ENCODE data around the gene GSTM3.

Gene GSTM3

DNA sequence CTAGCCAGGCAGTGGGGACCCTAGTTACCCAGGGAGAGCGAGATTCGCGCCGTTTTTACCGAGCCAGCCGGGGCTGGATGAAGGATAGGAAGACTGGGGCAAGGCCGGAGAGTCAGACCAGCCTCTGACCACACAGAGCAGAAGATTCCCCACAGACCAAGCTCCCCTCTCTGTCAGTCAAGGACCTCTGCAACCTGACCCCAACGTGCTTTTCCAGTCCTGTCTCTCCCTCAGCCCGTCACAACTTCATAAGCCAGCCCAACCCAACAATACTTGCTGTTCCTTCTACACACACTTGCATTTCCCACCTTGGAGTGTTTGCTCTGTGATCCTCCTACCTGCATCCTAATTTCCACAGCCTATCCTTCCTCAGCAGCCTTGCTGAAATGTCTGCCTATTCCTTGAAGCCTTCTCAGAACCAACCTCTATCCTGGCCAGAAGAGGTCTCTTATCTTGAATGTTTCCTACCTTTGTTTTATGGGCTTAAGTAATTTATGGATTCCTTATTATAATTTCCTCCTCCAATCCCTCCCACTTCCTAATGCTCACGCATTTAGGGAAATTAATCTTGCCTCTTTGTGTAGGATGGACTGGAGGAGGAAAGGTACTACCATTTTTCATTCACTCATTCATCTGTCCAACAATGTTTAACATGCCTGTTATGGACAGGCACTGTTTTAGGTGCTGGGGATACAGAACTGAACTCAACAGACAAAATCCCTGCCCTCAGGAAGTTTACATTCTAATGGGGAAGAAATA, at the start of gene GSTM3:
GSTM3 (minus strand) TSS at position 424 of the 759 bp plus-strand sequence. CDS start 751 bp downstream, outside the sequence.
- FAIRE-seq: no peak

DNA sequence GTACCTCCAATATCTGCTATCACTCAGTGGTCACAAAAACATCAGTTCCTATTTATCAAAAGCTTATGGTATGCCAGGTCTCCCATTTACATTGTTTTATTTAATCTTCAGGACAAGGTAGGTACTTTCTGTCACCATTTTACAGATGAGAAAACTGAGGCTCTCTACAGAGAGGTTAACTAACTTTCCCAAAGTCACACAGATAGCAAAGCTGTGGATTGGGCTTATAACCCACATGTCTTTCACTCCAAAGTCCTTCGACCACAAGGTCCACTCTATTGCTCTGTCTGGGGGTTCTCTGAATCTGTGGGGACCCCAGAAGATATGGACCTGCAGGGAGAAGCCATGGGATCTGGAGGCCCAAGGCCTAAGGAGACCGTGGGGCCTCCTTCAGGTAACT, 49.5 kb upstream of the GSTM3 start:
- FAIRE-seq: no peak

DNA sequence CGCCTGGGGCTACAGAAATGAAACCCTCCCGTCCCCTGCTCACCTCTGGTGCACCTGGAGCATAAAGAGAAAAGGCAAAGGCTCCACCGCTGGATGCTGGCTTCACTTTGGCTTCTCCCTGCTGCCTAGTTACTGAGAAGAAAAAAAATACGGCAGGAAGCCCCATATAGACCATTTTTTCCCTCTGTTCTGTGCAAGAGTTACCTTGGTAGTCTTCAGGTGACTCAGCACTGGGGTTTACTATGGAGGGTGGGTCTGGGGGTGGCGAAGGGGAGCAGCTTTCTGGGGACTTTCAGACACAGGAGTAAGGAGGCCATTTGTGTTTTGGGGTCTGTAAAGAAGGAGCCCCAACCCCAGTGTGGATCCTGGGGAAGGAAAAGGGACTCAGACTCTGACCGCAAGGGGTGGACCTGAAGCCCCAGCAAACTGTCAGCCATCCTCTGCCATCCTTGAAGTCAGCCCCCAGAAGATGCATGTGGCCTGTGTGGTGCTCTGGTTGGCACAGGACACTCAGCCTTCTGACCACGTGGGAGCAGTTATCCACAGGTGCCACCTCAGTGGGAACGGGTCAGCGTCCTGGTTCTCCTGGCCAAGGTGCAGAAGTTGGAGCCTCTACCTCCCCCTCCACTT, 48.8 kb upstream of the GSTM3 start:
- no peak for FAIRE-seq

DNA sequence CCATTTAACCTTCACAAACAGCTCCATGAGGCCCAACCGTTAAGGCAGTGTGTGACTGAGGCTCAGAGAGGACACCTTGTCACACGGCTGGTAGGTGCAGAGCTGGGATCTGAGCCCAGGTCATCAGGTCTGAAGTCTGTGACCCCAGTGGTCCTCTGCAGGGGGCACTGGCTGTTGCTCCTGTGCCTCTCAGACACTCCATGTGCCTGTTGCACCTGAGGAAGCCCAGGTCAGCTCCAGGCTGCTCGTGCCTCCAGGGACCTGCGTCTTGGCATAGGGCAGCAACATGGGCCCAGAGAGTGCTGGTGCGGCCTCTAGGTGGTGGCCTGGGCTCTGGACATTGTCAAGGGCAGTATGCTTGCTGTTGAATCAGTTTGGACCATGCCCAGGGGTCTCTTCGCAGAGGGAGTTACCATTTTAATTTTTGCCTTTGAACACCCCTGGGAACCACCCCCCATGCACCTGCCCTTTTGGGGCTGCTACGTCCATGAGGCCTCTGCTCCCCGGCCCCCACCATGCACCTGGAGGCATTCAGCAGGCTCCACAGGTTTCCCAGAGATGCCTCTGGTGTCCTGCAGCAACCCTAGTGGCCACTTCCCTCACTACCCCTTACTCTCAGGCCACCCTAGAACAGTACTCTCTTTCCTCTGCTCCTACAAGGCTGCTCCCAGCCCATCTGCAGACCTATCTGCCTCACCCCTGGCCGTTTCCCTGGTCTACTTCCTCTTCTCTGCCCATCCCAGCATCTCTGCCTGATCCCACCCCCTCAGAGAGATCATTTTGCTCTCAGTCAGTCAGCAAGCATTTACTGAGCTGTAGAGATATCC, 48.1 kb upstream of the GSTM3 start:
- FAIRE-seq: no peak

DNA sequence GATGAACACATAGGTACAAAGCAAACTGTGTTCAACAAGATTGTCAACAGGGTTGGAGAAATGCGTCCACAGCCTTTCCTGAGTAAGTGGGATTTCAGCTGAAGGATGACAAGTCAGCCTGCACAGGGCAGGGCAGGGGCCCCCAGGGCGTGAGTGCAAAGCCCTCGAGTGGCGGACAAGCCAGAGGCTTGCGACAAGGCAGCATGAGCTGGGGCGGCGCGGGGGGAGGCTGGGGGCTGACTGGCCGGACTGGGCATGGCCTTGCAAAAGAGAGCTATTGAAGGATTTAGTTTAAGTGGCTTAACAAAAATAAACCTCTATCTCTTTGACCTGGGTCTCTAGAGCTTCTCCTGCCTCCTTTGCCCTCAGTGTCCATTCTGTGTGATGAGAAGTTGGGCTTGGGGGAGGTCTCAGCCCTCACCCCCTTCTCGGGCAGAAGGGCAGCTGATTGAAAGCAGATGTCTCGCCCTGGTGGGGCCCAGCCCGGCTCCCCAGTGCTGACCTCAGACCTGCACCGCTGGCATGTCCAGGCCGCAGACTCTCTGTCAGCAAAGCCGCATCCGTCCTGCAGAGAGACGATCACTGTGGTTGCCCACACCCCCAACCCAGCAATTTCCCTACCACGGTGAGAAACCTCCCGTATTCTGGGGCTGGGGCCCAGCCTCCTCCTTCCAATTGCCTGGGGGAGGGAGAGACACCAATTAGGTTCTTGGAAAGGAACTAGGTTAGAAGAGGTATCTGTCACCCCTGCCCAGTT, 47.2 kb upstream of the GSTM3 start:
- FAIRE-seq: no peak

DNA sequence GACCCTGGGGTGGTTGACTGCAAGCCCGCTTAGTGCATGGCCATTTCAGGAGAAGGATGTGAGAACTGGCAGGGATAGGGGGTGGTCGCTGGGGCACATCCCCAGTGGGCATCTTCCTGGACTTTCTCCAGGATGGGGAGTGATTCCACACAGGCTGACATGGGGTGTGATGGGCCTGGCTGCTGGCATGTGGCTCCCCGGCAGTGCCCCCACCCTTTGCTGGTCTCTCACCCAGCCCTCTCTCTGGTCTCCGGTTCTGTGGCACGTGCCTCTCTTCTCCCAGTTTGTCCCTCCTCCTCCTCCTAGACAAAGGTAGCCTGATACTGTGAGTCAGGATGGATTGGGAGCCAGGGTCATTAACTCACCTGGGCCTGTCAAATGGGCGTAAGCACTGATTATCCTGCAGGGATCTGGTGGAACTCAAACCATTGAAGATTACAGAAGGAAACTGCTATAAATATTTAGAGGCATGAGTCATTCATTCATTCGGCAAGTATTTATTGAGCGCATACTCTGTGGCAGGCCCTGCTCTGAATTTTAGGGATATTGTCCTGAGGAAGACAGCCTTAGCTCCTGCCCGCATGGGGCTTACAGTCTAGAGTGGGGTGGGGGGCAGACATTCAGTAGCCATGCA, 46.5 kb upstream of the GSTM3 start:
- FAIRE-seq: no peak

DNA sequence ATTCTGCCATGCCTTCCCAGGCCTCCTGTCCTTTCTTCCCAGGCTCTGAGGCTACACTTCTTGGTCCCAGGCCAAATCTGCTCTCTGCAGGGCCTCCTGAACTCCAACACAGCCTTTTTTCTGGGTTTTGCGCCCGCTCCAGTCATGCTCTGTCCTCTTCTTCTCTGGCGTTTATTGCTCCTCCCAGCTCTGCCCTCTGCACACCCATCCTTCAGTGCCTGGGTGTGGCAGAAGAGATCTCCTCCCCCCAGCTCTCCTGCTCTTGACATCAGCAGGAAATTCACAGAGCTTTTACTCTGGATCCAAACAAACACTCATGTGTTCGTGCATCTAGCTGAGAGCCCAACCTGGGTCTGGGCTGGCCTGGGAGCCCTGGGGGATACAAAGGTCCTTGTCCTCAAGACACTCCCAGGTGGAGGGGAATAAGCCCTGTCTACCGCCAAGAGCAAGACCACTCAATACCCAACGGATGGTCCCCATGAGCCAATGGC, 45.7 kb upstream of the GSTM3 start:
- no peak for FAIRE-seq

DNA sequence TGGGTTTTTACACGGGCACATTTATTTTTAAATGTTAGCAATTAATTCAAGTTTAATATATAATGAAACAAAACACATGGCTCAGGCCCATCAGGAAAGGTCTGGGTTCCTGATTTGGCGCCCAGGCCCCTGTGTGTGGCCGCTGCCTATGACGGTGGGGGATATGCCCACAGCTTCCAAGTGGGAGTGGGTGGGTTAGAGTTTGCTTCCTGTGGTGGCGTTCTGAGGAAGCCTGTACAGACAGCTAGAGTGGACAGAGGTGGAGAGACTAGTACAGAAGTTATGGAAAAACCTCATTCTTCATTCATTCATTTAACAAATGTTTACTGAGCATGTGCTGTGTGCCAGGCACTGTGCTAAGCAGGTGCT, 45.3 kb upstream of the GSTM3 start:
- no peak for FAIRE-seq

DNA sequence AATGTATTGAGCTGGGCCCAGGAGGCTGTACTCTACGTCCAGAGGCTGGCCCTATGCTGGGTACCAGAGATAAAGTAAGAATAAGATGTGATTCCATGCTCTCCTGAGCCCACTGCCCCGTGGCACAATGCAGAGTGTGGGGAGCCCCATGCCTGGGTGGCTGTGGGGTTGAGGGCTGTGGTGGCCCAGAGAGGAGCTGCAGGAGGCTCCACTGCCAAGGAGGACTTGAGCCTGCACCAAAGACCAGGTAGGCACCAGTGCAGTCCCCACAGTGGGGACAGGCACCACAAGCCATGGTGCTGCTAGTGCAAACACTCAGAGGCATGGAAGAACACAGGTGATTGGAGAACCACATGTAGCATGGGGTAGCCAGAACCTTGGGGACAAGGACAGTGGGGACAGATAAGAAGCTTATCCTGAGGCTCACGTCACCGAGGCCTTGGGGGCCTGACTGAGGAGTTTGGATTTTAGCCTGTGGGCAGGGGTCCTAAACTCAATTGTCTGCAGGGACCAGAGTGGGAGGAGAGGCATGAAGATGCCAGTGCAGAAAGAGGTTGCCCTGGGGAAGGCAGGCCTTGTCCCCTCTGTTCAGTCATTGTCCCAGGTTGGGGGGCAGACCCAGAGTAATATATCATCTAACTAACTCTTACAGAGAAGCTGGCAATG, 44.7 kb upstream of the GSTM3 start:
- no peak for FAIRE-seq

DNA sequence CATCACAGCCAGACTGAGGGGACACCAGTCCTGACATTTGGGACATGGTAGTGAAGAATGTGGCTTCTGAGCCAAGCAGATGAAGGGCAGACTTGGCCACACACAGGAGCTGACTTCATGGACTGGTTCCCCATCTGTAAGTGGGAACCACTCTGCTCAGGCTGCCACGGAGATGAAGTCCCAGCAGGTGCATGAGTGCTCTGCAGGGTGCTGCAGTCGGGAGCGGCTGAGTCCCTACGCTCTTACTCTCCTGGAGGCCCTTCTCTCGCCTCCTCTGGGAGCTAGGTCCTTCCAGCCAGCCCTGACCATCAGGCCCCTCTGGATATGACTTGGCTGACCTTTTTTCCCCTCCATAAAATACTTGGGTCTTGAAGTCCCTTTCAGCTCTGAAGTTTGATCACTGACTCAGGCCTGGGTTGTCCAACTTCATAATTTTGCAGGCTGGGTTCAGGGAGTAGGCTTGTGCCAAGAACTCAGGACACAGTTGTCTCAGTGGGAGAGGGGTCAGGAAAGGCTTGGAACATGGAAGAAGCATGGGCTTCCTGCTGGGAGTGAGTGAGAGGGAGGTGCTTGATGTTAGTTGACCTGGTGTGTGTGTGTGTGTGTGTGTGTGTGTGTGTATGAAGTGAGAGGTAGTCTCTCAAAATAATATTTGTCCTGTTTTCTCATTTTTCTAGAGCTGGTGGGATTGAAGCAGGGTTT, 43.9 kb upstream of the GSTM3 start:
- no peak for FAIRE-seq

DNA sequence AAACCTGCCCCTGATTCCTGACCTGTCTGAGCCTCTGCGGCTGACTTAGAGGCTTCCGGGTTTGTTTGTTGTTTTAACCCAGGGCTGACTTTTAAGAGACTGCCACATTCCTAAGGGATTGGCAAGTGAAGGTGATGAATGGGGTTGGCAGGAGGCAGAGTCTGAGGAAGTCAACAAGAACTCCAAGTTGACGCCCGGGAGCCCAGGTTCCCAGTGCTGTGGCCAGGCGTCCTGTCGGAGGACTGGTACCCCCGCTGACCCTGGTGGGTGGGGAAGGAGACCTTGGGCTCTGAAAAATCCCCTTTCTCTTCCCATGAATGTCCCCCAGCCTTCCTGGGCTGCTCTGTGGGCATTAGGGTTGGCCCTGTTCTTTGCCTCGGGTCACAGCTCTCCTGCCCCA, 42.6 kb upstream of the GSTM3 start:
- no peak for FAIRE-seq

DNA sequence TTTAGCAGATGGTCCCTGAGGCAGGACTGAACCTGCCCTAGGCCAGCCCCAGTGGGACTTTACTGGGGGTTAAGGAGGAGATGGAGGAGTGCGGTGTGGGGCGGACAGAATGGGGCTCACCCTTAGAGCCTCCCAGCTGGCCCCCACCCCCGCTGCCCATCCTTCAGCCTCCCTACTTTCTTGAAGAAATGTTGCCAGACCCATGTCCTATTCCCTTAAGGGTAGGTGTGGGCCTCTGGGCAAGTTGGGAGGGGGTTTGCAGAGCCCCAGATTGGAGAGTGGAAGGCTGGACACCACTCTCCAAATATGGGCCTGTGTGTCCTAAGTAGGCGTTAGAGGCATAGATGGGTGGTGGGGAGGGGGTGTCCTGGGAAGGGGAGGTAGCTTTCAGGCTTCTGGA, 42.1 kb upstream of the GSTM3 start:
- no peak for FAIRE-seq

DNA sequence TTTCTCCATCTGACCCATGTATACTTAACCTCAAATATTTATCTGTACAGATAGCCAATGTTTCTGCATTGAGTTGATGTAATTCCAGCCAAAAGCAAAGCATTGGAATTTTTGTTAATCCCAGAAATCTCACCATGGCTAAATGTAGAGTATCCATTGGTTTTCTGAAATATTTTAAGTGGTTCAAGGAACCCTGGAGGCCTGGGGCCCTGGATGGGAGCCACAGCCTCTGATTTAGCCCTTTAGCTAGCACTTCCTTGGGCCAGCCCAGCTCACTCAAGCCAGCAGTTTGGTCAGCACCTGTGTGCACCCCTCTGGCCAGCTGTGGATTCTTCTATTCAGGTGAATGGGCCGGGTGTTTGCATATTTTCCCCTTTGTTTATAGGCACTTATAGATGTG, 41.7 kb upstream of the GSTM3 start:
- FAIRE-seq: no peak

DNA sequence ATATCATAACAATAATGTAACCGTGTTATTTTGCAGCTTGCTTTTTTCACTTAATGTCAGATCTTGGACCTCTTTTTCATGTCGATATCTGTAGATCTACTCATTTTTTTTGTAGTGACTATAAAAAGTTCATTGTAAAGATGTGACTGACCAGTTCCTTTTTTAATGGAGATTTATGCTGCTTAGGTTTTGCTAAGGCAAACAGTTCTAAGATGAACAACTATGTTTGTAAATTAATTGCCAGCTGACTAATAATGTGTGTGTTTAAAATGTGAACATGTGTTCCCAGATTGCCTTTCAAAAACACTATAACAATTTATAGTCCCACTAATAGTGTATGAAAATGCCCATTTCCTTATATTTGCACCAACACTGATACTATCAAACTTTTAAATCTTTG, 41.0 kb upstream of the GSTM3 start:
- FAIRE-seq: peak; percentile 83

DNA sequence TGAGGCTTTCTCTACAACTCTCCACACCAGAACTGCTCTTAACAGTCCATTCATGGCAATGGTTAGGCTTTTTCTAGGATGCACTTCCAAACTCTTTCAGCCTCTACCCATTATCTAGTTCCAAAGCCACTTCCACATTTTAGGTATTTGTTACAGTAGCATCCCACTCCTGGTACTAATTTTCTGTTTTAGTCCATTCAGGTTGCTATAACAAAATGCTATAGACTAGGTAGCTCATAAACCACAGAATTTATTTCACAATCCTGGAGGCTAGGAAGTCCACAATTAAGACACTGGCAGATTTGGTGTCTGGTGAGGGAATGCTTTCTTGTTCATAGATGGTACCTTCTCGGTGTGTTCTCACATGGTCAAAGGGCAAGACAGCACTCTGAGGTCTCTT, 40.1 kb upstream of the GSTM3 start:
- no peak for FAIRE-seq

DNA sequence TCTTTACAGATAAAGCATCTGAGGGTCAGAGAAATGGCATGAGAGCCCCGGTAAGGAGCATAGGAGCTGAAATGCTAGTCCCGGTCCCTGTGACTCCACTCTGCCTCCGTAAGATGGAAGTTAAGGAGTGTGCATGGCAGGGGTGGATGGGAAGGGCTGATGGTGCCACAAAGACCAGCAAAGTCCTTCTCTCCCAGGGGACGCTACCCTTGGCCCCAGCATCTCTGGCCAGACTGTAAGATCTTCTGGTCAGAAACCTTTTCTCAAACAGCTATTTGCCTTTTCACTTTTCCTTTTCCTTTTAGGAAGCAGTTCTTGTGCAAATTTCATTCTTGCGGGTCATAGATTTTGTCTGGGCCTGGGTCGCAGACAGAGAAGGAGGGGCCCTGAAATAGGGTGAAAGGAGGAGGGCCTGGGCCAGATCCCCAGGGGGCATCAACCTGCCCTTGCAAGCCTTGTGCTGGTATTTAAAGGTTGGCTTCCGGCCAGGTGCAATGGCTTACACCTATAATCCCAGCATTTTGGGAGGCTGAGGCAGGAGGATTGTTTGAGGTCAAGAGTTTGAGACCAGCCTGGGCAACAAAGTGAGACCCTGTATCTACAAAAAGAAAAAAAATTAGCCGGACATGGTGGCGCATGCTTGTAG, 37.3 kb upstream of the GSTM3 start:
- no peak for FAIRE-seq

DNA sequence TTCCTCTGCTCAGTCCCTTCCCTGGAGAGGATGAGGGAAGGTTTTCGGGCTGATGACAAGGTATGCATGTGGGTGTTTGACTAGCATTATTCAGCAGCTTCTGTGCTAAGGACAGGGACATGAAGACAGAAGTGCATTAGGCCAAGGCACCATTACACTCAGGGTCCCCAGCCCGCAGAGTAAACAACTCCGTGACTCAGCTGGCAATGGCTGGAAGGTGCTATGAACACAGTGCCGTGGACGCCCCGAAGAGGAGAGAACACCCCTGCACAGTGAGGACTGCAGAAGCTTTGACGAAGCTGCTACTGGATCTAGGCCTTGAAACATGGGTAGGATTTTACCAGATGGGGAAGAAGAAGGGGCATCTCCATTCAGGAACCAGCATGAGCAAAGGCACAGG, 36.6 kb upstream of the GSTM3 start:
- no peak for FAIRE-seq

DNA sequence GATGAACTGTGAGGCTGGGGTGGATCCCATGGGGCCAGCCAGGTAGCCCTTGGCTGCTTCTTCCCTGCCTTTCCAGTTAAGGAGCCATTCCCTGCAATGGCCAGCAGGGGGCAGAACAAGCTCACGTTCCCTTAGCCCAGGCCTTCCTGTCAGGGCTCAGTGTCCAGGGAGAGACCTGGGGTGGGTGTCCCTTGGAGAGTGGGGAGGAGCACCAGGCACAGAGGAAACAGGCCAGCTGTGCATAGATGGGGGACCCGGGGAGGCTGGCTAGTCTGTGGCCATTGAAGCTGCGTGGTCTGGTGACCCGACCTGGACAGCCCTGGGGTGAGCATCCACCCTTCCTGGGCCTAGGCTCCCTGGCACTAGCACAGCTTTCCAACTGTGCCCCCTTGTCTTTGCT, 36.1 kb upstream of the GSTM3 start:
- no peak for FAIRE-seq

DNA sequence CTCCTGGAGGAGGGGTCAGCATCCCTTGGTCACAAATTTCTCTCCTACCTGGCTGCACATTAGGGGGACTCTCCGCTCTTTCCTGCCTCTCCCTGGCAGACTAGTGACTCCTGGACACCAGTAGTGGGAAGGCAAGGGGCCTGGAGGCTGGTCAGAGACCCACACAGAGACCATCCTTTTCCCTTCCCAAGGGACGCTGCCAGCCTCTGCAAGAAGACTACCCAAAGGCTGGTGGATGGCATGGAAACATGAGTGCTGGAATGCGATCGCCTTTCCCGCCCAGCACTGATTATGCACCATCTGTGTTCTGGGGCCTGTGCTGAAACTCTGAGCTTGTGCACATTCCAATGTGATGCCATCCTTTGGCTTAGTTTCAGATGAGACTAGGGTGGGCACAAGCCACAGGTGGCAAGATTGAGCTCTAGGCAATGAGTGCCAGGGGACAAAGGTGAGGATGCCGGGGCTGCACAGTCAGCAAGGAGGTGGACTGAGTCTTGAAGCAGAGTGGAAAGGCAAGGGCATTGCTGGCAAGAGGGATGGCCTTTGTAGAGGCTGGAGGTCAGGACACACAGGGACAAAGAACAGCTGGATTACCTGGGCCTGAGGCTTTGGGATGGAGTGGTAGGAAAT, 35.5 kb upstream of the GSTM3 start:
- no peak for FAIRE-seq

DNA sequence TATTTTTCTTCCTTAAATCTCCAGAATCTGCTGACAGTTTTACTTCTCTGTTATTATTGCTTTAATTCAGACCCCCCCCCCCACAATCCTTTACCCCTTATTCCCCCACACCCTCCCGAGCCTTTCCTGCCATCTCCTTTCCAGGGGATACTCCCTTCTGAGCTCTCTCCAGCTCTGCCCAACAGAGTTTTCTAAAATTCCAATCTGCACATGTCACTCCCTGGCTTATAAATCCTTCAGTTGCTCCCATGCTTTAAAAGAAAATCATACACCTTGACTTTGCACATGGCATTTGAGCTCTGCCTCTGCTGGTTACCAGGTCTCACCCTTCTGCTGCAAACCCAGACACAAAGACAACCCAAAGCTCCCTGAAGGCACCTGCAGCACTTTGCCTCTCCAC, 34.6 kb upstream of the GSTM3 start:
- FAIRE-seq: no peak
